GM12878 (cell line): Measurements from ENCODE around the gene LARGE1.

Experiments
- CREB1 ChIP-seq: IDR thresholded peaks from 2 replicates; pipeline ENCODE4 v1.6.1; 2012; ENCODE audit warnings: low read depth, mild to moderate bottlenecking, inconsistent platforms
- POLR2A ChIP-seq: IDR thresholded peaks from 2 replicates; pipeline ENCODE4 v1.6.1; 2011; ENCODE audit warnings: low read depth, mild to moderate bottlenecking, low read length
- PRDM15 ChIP-seq: fragments of 450-650 bp; formaldehyde crosslinking; IDR thresholded peaks from 2 replicates; pipeline ENCODE4 v1.4.0; 2020; ENCODE audit warnings: mild to moderate bottlenecking, moderate library complexity

DNA sequence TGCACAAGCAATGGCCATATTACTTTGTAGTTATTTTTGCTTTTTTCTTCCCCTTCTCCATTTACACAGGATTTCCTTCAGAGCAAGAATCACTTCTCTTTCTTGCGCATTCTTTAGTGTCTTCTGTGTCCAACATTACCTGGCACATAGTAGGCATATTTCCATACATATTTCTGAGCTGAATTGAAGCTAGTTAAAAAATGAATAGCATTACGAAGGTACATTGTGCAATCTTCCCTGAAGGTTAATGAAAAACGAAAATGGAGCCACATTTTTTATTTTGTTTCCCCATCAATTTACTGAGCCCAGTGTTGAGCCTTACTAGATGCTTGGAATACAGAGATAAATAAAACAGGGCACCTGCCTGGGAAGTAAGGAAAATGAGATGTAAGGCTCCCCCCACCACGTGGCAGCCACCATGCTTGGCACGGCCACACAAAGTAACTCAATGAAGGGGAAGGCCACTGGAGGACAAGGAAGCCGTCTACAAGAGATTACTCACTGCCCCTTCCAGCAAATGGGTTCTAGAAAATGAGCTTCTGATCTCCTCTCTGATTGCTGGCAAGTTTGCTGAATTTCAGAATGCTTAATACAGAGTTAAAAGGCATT lies 381.9 kb downstream of the LARGE1 start:
- TF ChIP-seq CREB1, result no peak
- no peak for TF ChIP-seq PRDM15 (CRISPR knock-in tag)
- TF ChIP-seq POLR2A, result no peak
